Measurements from ENCODE around the gene ARHGEF19.

DNA sequence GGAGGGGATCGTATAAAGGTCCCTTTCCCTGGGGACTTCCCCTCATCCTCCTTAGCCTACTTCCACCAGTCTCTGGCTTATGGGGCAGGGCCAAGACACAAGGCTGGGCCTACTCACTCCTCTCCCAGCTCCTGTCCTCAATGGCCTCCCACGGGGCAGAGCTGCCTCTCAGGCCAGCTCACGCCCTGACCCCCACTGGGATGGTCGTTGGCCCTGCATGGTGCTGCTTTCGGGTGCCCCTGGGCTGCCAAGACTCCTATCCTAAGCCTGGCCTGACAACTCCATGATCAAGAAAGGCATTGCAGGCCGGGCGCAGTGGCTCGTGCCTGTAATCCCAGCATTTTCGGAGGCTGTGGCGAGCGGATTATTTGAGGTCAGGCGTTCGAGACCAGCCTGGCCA lies 18.3 kb upstream of the ARHGEF19 start:
- TF ChIP-seq CTCF (IDR thresholded peaks at IDR 0.05 in 2 of 3, conservative IDR thresholded peaks at IDR 0.05 in 1 of 3; ENCODE audit: control insufficient read depth in 2 of 3, extremely low read depth in 1 of 3, insufficient read depth in 1 of 3, low read depth in 3 of 3, low read length in 3 of 3) (no peak), IKZF1 (conservative IDR thresholded peaks at IDR 0.05) (no peak), MXI1 (IDR thresholded peaks at IDR 0.05; ENCODE audit: low read depth, low read length) (no peak), USF1 (IDR thresholded peaks at IDR 0.05; ENCODE audit: borderline replicate concordance, extremely low read length, insufficient read depth, low read depth, low read length) (no peak), EZH2 (IDR thresholded peaks at IDR 0.05; ENCODE audit: borderline replicate concordance, control insufficient read depth, low read depth, low read length) (no peak), ELK1 (IDR thresholded peaks at IDR 0.05; ENCODE audit: low read depth, low read length) (no peak), SMAD5 (IDR thresholded peaks at IDR 0.05; ENCODE audit: low read depth) (no peak), NFIC (IDR thresholded peaks at IDR 0.05; ENCODE audit: low read depth, low read length) (no peak), GABPA (IDR thresholded peaks at IDR 0.05; ENCODE audit: low read depth) (no peak), POLR2AphosphoS5 (IDR thresholded peaks at IDR 0.05; ENCODE audit: low read length) (no peak)
- TF ChIP-seq, protein P1, sequence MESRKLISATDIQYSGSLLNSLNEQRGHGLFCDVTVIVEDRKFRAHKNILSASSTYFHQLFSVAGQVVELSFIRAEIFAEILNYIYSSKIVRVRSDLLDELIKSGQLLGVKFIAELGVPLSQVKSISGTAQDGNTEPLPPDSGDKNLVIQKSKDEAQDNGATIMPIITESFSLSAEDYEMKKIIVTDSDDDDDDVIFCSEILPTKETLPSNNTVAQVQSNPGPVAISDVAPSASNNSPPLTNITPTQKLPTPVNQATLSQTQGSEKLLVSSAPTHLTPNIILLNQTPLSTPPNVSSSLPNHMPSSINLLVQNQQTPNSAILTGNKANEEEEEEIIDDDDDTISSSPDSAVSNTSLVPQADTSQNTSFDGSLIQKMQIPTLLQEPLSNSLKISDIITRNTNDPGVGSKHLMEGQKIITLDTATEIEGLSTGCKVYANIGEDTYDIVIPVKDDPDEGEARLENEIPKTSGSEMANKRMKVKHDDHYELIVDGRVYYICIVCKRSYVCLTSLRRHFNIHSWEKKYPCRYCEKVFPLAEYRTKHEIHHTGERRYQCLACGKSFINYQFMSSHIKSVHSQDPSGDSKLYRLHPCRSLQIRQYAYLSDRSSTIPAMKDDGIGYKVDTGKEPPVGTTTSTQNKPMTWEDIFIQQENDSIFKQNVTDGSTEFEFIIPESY (IDR thresholded peaks at IDR 0.05) = no peak
- TF ChIP-seq, protein P2, sequence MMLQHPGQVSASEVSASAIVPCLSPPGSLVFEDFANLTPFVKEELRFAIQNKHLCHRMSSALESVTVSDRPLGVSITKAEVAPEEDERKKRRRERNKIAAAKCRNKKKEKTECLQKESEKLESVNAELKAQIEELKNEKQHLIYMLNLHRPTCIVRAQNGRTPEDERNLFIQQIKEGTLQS (IDR thresholded peaks at IDR 0.05; ENCODE audit: borderline replicate concordance, extremely low read depth, low read depth, low read length) = no peak
- TF ChIP-seq, protein P3, sequence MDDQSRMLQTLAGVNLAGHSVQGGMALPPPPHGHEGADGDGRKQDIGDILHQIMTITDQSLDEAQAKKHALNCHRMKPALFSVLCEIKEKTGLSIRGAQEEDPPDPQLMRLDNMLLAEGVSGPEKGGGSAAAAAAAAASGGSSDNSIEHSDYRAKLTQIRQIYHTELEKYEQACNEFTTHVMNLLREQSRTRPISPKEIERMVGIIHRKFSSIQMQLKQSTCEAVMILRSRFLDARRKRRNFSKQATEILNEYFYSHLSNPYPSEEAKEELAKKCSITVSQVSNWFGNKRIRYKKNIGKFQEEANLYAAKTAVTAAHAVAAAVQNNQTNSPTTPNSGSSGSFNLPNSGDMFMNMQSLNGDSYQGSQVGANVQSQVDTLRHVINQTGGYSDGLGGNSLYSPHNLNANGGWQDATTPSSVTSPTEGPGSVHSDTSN (IDR thresholded peaks at IDR 0.05; ENCODE audit: insufficient replicate concordance, low read depth, low read length) = no peak

Measured in GM12878 (cell line).